ENCODE data around the gene TAC4. TPM values are rescaled to one million over a fixed set of nuclear protein-coding genes. Genes with fewer than 3 reads are reported as not detected.

TAC4 gene
- total RNA-seq, 1 donor from 2014 or later = not detected

GRCh38 chr17:49798182-49798581 is 49.7 kb downstream of the TAC4 start:
- Histone ChIP-seq H3K4me3 (ENCODE audit: insufficient read depth, low read depth, low read length) (no peak overlapping the region), H4K20me1 (ENCODE audit: insufficient read depth, low read length) (peaks cover 39% of the 10 kb centered on the region), H3K9me3 (ENCODE audit: insufficient read depth, low read depth, low read length) (no peaks in the 10 kb centered on the region), H3K27me3 (ENCODE audit: insufficient read depth, low read length) (no peaks in the 10 kb centered on the region), H3K79me2 (ENCODE audit: insufficient read depth, low read length) (peaks cover 83% of the 10 kb centered on the region), H2AFZ (ENCODE audit: low read depth, low read length) (no peak overlapping the region), H3K4me1 (ENCODE audit: insufficient read depth, low read length) (no peaks in the 10 kb centered on the region), H3K36me3 (ENCODE audit: insufficient read depth, low read length) (peaks cover 45% of the 10 kb centered on the region), H3K4me2 (ENCODE audit: low read length) (no peak overlapping the region), H3K9ac (ENCODE audit: low read length) (no peak overlapping the region), H3K27ac (ENCODE audit: low read depth, low read length) (no peak overlapping the region)
- TF ChIP-seq CTCF (IDR thresholded peaks at IDR 0.05; ENCODE audit: insufficient read depth, low read depth, low read length) = no peak
- no peak for TF ChIP-seq EZH2 (IDR thresholded peaks at IDR 0.05; ENCODE audit: insufficient read depth, low read length)
- peak overlapping the region; percentile 28 for H3K27ac Mint-ChIP-seq (ENCODE audit: unreplicated experiment)
- peaks cover 23% of the 10 kb centered on the region for H3K36me3 Mint-ChIP-seq (ENCODE audit: low read depth, unreplicated experiment)
- no peaks in the 10 kb centered on the region for H3K9me3 Mint-ChIP-seq (ENCODE audit: unreplicated experiment)
- H3K4me1 Mint-ChIP-seq (ENCODE audit: low read depth, unreplicated experiment) = peaks cover 10% of the 10 kb centered on the region
- no peak for DNase-seq (ENCODE audit: low read depth)
- no peak for FAIRE-seq
- no peak overlapping the region for H3K4me3 Mint-ChIP-seq (ENCODE audit: unreplicated experiment)
- H3K27me3 Mint-ChIP-seq (ENCODE audit: low read depth, unreplicated experiment) = no peaks in the 10 kb centered on the region

GRCh38 chr17:49795372-49795771 is 52.5 kb downstream of the TAC4 start:
- H3K27me3 ChIP-seq (ENCODE audit: insufficient read depth, low read length) = no peaks in the 10 kb centered on the region
- peaks cover 20% of the 10 kb centered on the region for H3K4me1 Mint-ChIP-seq (ENCODE audit: low read depth, unreplicated experiment)
- no peak overlapping the region for H3K27ac Mint-ChIP-seq (ENCODE audit: unreplicated experiment)
- no peak overlapping the region for H3K4me3 Mint-ChIP-seq (ENCODE audit: unreplicated experiment)
- no peak overlapping the region for H2AFZ ChIP-seq (ENCODE audit: low read depth, low read length)
- no peak overlapping the region for H3K9ac ChIP-seq (ENCODE audit: low read length)
- H3K36me3 ChIP-seq (ENCODE audit: insufficient read depth, low read length) = peaks cover 50% of the 10 kb centered on the region
- H3K4me3 ChIP-seq (ENCODE audit: insufficient read depth, low read depth, low read length) = no peak overlapping the region
- peaks cover 5% of the 10 kb centered on the region for H3K4me1 ChIP-seq (ENCODE audit: insufficient read depth, low read length)
- peaks cover 17% of the 10 kb centered on the region for H3K36me3 Mint-ChIP-seq (ENCODE audit: low read depth, unreplicated experiment)
- H3K27me3 Mint-ChIP-seq (ENCODE audit: low read depth, unreplicated experiment) = no peaks in the 10 kb centered on the region
- no peak for DNase-seq (ENCODE audit: low read depth)
- H3K9me3 Mint-ChIP-seq (ENCODE audit: unreplicated experiment) = no peaks in the 10 kb centered on the region
- no peak for FAIRE-seq
- no peak overlapping the region for H3K27ac ChIP-seq (ENCODE audit: low read depth, low read length)
- no peak overlapping the region for H3K4me2 ChIP-seq (ENCODE audit: low read length)
- no peak for TF ChIP-seq CTCF (IDR thresholded peaks at IDR 0.05; ENCODE audit: insufficient read depth, low read depth, low read length)
- TF ChIP-seq EZH2 (IDR thresholded peaks at IDR 0.05; ENCODE audit: insufficient read depth, low read length) = no peak
- H4K20me1 ChIP-seq (ENCODE audit: insufficient read depth, low read length) = peaks cover 52% of the 10 kb centered on the region
- H3K9me3 ChIP-seq (ENCODE audit: insufficient read depth, low read depth, low read length) = no peaks in the 10 kb centered on the region
- peaks cover 87% of the 10 kb centered on the region for H3K79me2 ChIP-seq (ENCODE audit: insufficient read depth, low read length)

GRCh38 chr17:49793309-49793708 is 54.6 kb downstream of the TAC4 start:
- no peak overlapping the region for H2AFZ ChIP-seq (ENCODE audit: low read depth, low read length)
- peaks cover 11% of the 10 kb centered on the region for H3K36me3 Mint-ChIP-seq (ENCODE audit: low read depth, unreplicated experiment)
- TF ChIP-seq EZH2 (IDR thresholded peaks at IDR 0.05; ENCODE audit: insufficient read depth, low read length) (no peak), CTCF (IDR thresholded peaks at IDR 0.05; ENCODE audit: insufficient read depth, low read depth, low read length) (no peak)
- no peak overlapping the region for H3K4me3 Mint-ChIP-seq (ENCODE audit: unreplicated experiment)
- no peak for FAIRE-seq
- H3K4me2 ChIP-seq (ENCODE audit: low read length) = no peak overlapping the region
- peaks cover 85% of the 10 kb centered on the region for H3K79me2 ChIP-seq (ENCODE audit: insufficient read depth, low read length)
- no peak overlapping the region for H3K9ac ChIP-seq (ENCODE audit: low read length)
- no peak overlapping the region for H3K4me3 ChIP-seq (ENCODE audit: insufficient read depth, low read depth, low read length)
- no peaks in the 10 kb centered on the region for H3K9me3 Mint-ChIP-seq (ENCODE audit: unreplicated experiment)
- no peak for DNase-seq (ENCODE audit: low read depth)
- H4K20me1 ChIP-seq (ENCODE audit: insufficient read depth, low read length) = peaks cover 60% of the 10 kb centered on the region
- H3K27ac Mint-ChIP-seq (ENCODE audit: unreplicated experiment) = peak overlapping the region; percentile 78
- no peaks in the 10 kb centered on the region for H3K27me3 Mint-ChIP-seq (ENCODE audit: low read depth, unreplicated experiment)
- peaks cover 24% of the 10 kb centered on the region for H3K4me1 Mint-ChIP-seq (ENCODE audit: low read depth, unreplicated experiment)
- H3K27ac ChIP-seq (ENCODE audit: low read depth, low read length) = no peak overlapping the region
- H3K9me3 ChIP-seq (ENCODE audit: insufficient read depth, low read depth, low read length) = no peaks in the 10 kb centered on the region
- no peaks in the 10 kb centered on the region for H3K27me3 ChIP-seq (ENCODE audit: insufficient read depth, low read length)
- peaks cover 13% of the 10 kb centered on the region for H3K4me1 ChIP-seq (ENCODE audit: insufficient read depth, low read length)
- peaks cover 42% of the 10 kb centered on the region for H3K36me3 ChIP-seq (ENCODE audit: insufficient read depth, low read length)
